Activated T-helper 17 cell treated with anti-CD3 and anti-CD28 coated beads, Interleukin-2, amount 50 U/mL, for 72 hours (primary cell): ENCODE measurements around the gene RSPO1. TPM values are rescaled to one million over a fixed set of nuclear protein-coding genes. Genes with fewer than 3 reads are reported as not detected.
"Not testable (repeated sequence)": the region's sequence is repeated elsewhere in the genome, so short reads cannot be mapped to it uniquely, and the experiment has no call there.

Source experiments
- ATAC-seq: fragments of 150-1000 bp; cut with Tn5 transposase; replicated peaks from 2 replicates; pipeline ENCODE4 v1.10.0; 2021; ENCODE audit warnings: mild to moderate bottlenecking, moderate library complexity
- H3K27ac Mint-ChIP-seq: one replicate; pipeline ENCODE4 v1.8.0; 2022; ENCODE audit warnings: mixed read lengths
- H3K27me3 Mint-ChIP-seq: one replicate; pipeline ENCODE4 v1.8.0; 2022; ENCODE audit warnings: mixed read lengths
- H3K36me3 Mint-ChIP-seq: one replicate; pipeline ENCODE4 v1.8.0; 2022; ENCODE audit warnings: low read depth, mild to moderate bottlenecking, mixed read lengths
- H3K4me1 Mint-ChIP-seq: one replicate; pipeline ENCODE4 v1.8.0; 2022; ENCODE audit warnings: mixed read lengths
- H3K4me3 Mint-ChIP-seq: one replicate; pipeline ENCODE4 v1.8.0; 2022; ENCODE audit warnings: mild to moderate bottlenecking, mixed read lengths
- H3K9me3 Mint-ChIP-seq: one replicate; pipeline ENCODE4 v1.8.0; 2022; ENCODE audit warnings: mixed read lengths
- total RNA-seq, 2 donors: library from RNA; stranded (reverse); gene quantifications; one replicate each; pipeline ENCODE4 v1.2.3, GENCODE V29; 2022

RSPO1 gene
- not detected for total RNA-seq

- peaks cover 6% of the 10 kb centered on the region for H3K36me3 Mint-ChIP-seq
- H3K27ac Mint-ChIP-seq = no peak within 1 kb of the TSS
- peak; percentile 7 for ATAC-seq
- peak within 1 kb of the TSS; percentile 45 for H3K4me3 Mint-ChIP-seq
- H3K4me1 Mint-ChIP-seq = peaks cover 4% of the 10 kb centered on the region
- peaks cover 47% of the 10 kb centered on the region for H3K27me3 Mint-ChIP-seq
- H3K9me3 Mint-ChIP-seq = no peaks in the 10 kb centered on the region
Observed at GRCh38 chr1:37634244-37634991, at the start of gene RSPO1. TSS of gene RSPO1 (minus strand) at chr1:37634892. CDS start at chr1:37629661, 5,231 bp downstream.

- Mint-ChIP-seq H3K36me3 (peaks cover 75% of the 10 kb centered on the region), H3K4me1 (peaks cover 14% of the 10 kb centered on the region)
- H3K27ac Mint-ChIP-seq, ATAC-seq, H3K4me3 Mint-ChIP-seq, H3K9me3 Mint-ChIP-seq, H3K27me3 Mint-ChIP-seq: not testable (repeated sequence)
Observed at GRCh38 chr1:37684182-37684581, 49.5 kb upstream of the RSPO1 start.

- ATAC-seq = peak; percentile 76
- H3K27me3 Mint-ChIP-seq = no peaks in the 10 kb centered on the region
- H3K4me3 Mint-ChIP-seq = no peak overlapping the region
- H3K4me1 Mint-ChIP-seq = peaks cover 4% of the 10 kb centered on the region
- H3K36me3 Mint-ChIP-seq = peaks cover 64% of the 10 kb centered on the region
- no peaks in the 10 kb centered on the region for H3K9me3 Mint-ChIP-seq
- H3K27ac Mint-ChIP-seq = no peak overlapping the region
Observed at GRCh38 chr1:37682334-37682987, 47.8 kb upstream of the RSPO1 start.

- no peak overlapping the region for H3K4me3 Mint-ChIP-seq
- peaks cover 4% of the 10 kb centered on the region for H3K4me1 Mint-ChIP-seq
- H3K27me3 Mint-ChIP-seq = no peaks in the 10 kb centered on the region
- no peaks in the 10 kb centered on the region for H3K9me3 Mint-ChIP-seq
- ATAC-seq = no peak
- H3K36me3 Mint-ChIP-seq = peaks cover 53% of the 10 kb centered on the region
- no peak overlapping the region for H3K27ac Mint-ChIP-seq
Observed at GRCh38 chr1:37680933-37681332, 46.2 kb upstream of the RSPO1 start.

- Mint-ChIP-seq H3K27me3 (no peaks in the 10 kb centered on the region), H3K4me1 (peaks cover 8% of the 10 kb centered on the region), H3K36me3 (peaks cover 22% of the 10 kb centered on the region), H3K27ac (no peak overlapping the region), H3K9me3 (no peaks in the 10 kb centered on the region), H3K4me3 (no peak overlapping the region)
- no peak for ATAC-seq
Observed at GRCh38 chr1:37677808-37678207, 43.1 kb upstream of the RSPO1 start.

- H3K4me3 Mint-ChIP-seq = no peak overlapping the region
- no peak overlapping the region for H3K27ac Mint-ChIP-seq
- peaks cover 4% of the 10 kb centered on the region for H3K27me3 Mint-ChIP-seq
- no peaks in the 10 kb centered on the region for H3K9me3 Mint-ChIP-seq
- ATAC-seq = no peak
- peaks cover 10% of the 10 kb centered on the region for H3K4me1 Mint-ChIP-seq
- H3K36me3 Mint-ChIP-seq = peaks cover 15% of the 10 kb centered on the region
Observed at GRCh38 chr1:37677143-37677439, 42.4 kb upstream of the RSPO1 start.

- Mint-ChIP-seq H3K4me1 (peaks cover 10% of the 10 kb centered on the region), H3K36me3 (peaks cover 9% of the 10 kb centered on the region), H3K4me3 (no peak overlapping the region), H3K27ac (no peak overlapping the region), H3K9me3 (no peaks in the 10 kb centered on the region), H3K27me3 (peaks cover 8% of the 10 kb centered on the region)
- ATAC-seq = no peak
Observed at GRCh38 chr1:37676281-37677142, 41.8 kb upstream of the RSPO1 start.

- H3K9me3 Mint-ChIP-seq = no peaks in the 10 kb centered on the region
- peak overlapping the region; percentile 67 for H3K4me3 Mint-ChIP-seq
- H3K4me1 Mint-ChIP-seq = peaks cover 10% of the 10 kb centered on the region
- ATAC-seq = peak; percentile 95
- H3K27ac Mint-ChIP-seq = peak overlapping the region; percentile 76
- no peaks in the 10 kb centered on the region for H3K36me3 Mint-ChIP-seq
- peaks cover 12% of the 10 kb centered on the region for H3K27me3 Mint-ChIP-seq
Observed at GRCh38 chr1:37673920-37674319, 39.2 kb upstream of the RSPO1 start.

- Mint-ChIP-seq H3K9me3 (no peaks in the 10 kb centered on the region), H3K27me3 (peaks cover 12% of the 10 kb centered on the region), H3K4me3 (no peak overlapping the region)
Observed at GRCh38 chr1:37672136-37672870, 37.6 kb upstream of the RSPO1 start.

GRCh38 chr1:37671261-37671660, 36.6 kb upstream of the RSPO1 start:
- ATAC-seq = no peak
- H3K27ac Mint-ChIP-seq = no peak overlapping the region
- H3K36me3 Mint-ChIP-seq = no peaks in the 10 kb centered on the region
- H3K4me3 Mint-ChIP-seq = no peak overlapping the region
- peaks cover 10% of the 10 kb centered on the region for H3K4me1 Mint-ChIP-seq
- H3K9me3 Mint-ChIP-seq = no peaks in the 10 kb centered on the region
- H3K27me3 Mint-ChIP-seq = peaks cover 12% of the 10 kb centered on the region

More at GRCh38 chr1:37672136-37672870, 37.6 kb upstream of the RSPO1 start:
- H3K36me3 Mint-ChIP-seq = no peaks in the 10 kb centered on the region
- ATAC-seq = no peak
- H3K4me1 Mint-ChIP-seq = peaks cover 10% of the 10 kb centered on the region
- H3K27ac Mint-ChIP-seq = no peak overlapping the region

- no peak overlapping the region for H3K27ac Mint-ChIP-seq
- H3K36me3 Mint-ChIP-seq = no peaks in the 10 kb centered on the region
- H3K9me3 Mint-ChIP-seq = no peaks in the 10 kb centered on the region
- peaks cover 6% of the 10 kb centered on the region for H3K4me1 Mint-ChIP-seq
- no peak overlapping the region for H3K4me3 Mint-ChIP-seq
- no peak for ATAC-seq
- peaks cover 12% of the 10 kb centered on the region for H3K27me3 Mint-ChIP-seq
Observed at GRCh38 chr1:37670133-37670532, 35.4 kb upstream of the RSPO1 start.

GRCh38 chr1:37667023-37667671, 32.5 kb upstream of the RSPO1 start:
- Mint-ChIP-seq H3K4me1 (no peaks in the 10 kb centered on the region), H3K9me3 (no peaks in the 10 kb centered on the region), H3K36me3 (no peaks in the 10 kb centered on the region), H3K27ac (no peak overlapping the region), H3K4me3 (no peak overlapping the region), H3K27me3 (peaks cover 9% of the 10 kb centered on the region)
- ATAC-seq = no peak

GRCh38 chr1:37666241-37666867, 31.7 kb upstream of the RSPO1 start:
- Mint-ChIP-seq H3K4me3 (no peak overlapping the region), H3K36me3 (no peaks in the 10 kb centered on the region), H3K27me3 (peaks cover 3% of the 10 kb centered on the region), H3K9me3 (no peaks in the 10 kb centered on the region), H3K27ac (no peak overlapping the region), H3K4me1 (no peaks in the 10 kb centered on the region)
- ATAC-seq = no peak
